Upper lobe of left lung (tissue), 6 donors: ENCODE measurements around the gene LMNTD2. TPM values are rescaled to one million over a fixed set of nuclear protein-coding genes. Genes with fewer than 3 reads are reported as not detected.

ENCODE experiments used
- ATAC-seq, 2 donors: fragments of 200-7000 bp; cut with Tn5 transposase; one replicate each; pipeline ENCODE4 v1.9.1; 2022; ENCODE audit warnings: mild to moderate bottlenecking in 2 of 2, moderate library complexity in 2 of 2; ENCODE audit not compliant: low FRiP score in 2 of 2
- DNase-seq, 2 donors: peaks; one replicate each; pipeline ENCODE4 v3.0.0-alpha.2; 2019 to 2020
- H3K27ac ChIP-seq, 4 donors: fragments of 200-600 bp; sonication (generic); one replicate each; pipeline ENCODE4 v1.5.1; 2016 to 2019
- H3K27me3 ChIP-seq, 4 donors: fragments of 200-600 bp; sonication (generic); one replicate each; pipeline ENCODE4 v1.5.1; 2017 to 2019
- H3K36me3 ChIP-seq, 4 donors: fragments of 200-600 bp; sonication (generic); one replicate each; pipeline ENCODE4 v1.5.1; 2016 to 2019
- H3K4me1 ChIP-seq, 4 donors: fragments of 200-600 bp; sonication (generic); one replicate each; pipeline ENCODE4 v1.5.1; 2018 to 2019
- H3K4me3 ChIP-seq, 4 donors: fragments of 200-600 bp; sonication (generic); one replicate each; pipeline ENCODE4 v1.5.1; 2017 to 2019; ENCODE audit warnings: mild to moderate bottlenecking in 2 of 4, moderate library complexity in 1 of 4
- H3K9me3 ChIP-seq, 4 donors: fragments of 200-600 bp; sonication (generic); one replicate each; pipeline ENCODE4 v1.5.1; 2018 to 2019
- CTCF ChIP-seq, 6 experiments: fragments of 450-650 bp in 4 of 6; fragments of 200-600 bp in 2 of 6; sonication (generic) in 2 of 6; IDR thresholded peaks; one replicate each; pipeline ENCODE4 v1.5.1; 2016 to 2019; ENCODE audit warnings: antibody characterized with exemption in 6 of 6
- EP300 ChIP-seq, 4 donors: sonication (generic); formaldehyde crosslinking; IDR thresholded peaks; one replicate each; pipeline ENCODE4 v1.5.1; 2017; ENCODE audit warnings: antibody characterized with exemption in 4 of 4, control low read depth in 2 of 4
- POLR2A ChIP-seq, 4 donors: fragments of 450-650 bp; IDR thresholded peaks; one replicate each; pipeline ENCODE4 v1.5.1; 2016 to 2017; ENCODE audit warnings: antibody characterized with exemption in 4 of 4, mild to moderate bottlenecking in 2 of 4
- POLR2AphosphoS5 ChIP-seq, 2 donors: sonication (generic); formaldehyde crosslinking; IDR thresholded peaks; one replicate each; pipeline ENCODE4 v1.5.1; 2017; ENCODE audit warnings: antibody characterized with exemption in 2 of 2
- WGBS, 2 donors: methylation state at CpG; one replicate each; pipeline ENCODE4 v1.1.5; 2017 to 2018; 5-methylcytosine and 5-hydroxymethylcytosine counted together
- total RNA-seq, 6 donors: library from RNA; depleted of rRNA in 4 of 6; stranded (reverse); fragments of >200 nt in 4 of 6; gene quantifications; one replicate each; pipeline versions ENCODE4 v1.1.0 to v1.2.1, GENCODE V29; 2016 to 2021
- donor health status: DM: no; HTN: no; CAD: no; lungs with moderate emphysema.
- donor health status: DM: no; HTN: yes; CAD: no; lungs with severe emphysema.

Gene LMNTD2
- total RNA-seq, 6 donors from 2014 or later: 4.6 to 32.5 (median 6.7) TPM

GRCh38 chr11:556662-557256 lies 3.8 kb downstream of the LMNTD2 start:
- Histone ChIP-seq H3K4me3 (no peak overlapping the region), H3K27ac (no peak overlapping the region), H3K36me3 (no peaks in the 10 kb centered on the region), H3K27me3 (peaks cover 1 to 22% (median 12%) of the 10 kb centered on the region in 4 donors), H3K9me3 (no peaks in the 10 kb centered on the region), H3K4me1 (peaks cover 32 to 47% (median 39%) of the 10 kb centered on the region in 4 donors)
- 63 to 76% methylated on average over 6 to 19 of the region's 22 CpGs for WGBS, 2 donors
- no peak for TF ChIP-seq EP300 (IDR thresholded peaks at IDR 0.05)
- no peak for TF ChIP-seq POLR2A (IDR thresholded peaks at IDR 0.05)
- TF ChIP-seq POLR2AphosphoS5 (IDR thresholded peaks at IDR 0.05): no peak
- TF ChIP-seq CTCF (IDR thresholded peaks at IDR 0.05): no peak
- DNase-seq: peak in 1 of 2 donors; percentile 78
- ATAC-seq: no peak

- 15 to 44% methylated on average over 21 to 26 of the region's 104 CpGs for WGBS, 2 donors
- ATAC-seq (no peak), DNase-seq (peak in 1 of 2 donors; percentile 88)
- Histone ChIP-seq H3K4me1 (peaks cover 26 to 39% (median 32%) of the 10 kb centered on the region in 4 donors), H3K4me3 (peak overlapping the region in 3 of 4 donors; percentile 38 to 56 (median 53)), H3K36me3 (no peaks in the 10 kb centered on the region), H3K27ac (no peak overlapping the region), H3K9me3 (no peaks in the 10 kb centered on the region), H3K27me3 (peaks cover 1 to 22% (median 12%) of the 10 kb centered on the region in 4 donors)
- TF ChIP-seq CTCF (IDR thresholded peaks at IDR 0.05) (peak in 1 of 6 experiments; percentile 4), POLR2A (IDR thresholded peaks at IDR 0.05) (no peak)
Measured at GRCh38 chr11:555780-556661, 4.5 kb downstream of the LMNTD2 start.

GRCh38 chr11:555227-555779 lies 5.2 kb downstream of the LMNTD2 start:
- peaks cover 1 to 22% (median 12%) of the 10 kb centered on the region in 4 donors for H3K27me3 ChIP-seq
- 2% methylated on average over 18 to 24 of the region's 57 CpGs for WGBS, 2 donors
- ATAC-seq (no peak), DNase-seq (no peak)
- H3K4me1 ChIP-seq: peaks cover 24 to 36% (median 30%) of the 10 kb centered on the region in 4 donors
- peak overlapping the region; percentile 22 to 56 (median 46) for H3K4me3 ChIP-seq
- H3K27ac ChIP-seq: peak overlapping the region in 2 of 4 donors; percentile 6 to 12
- TF ChIP-seq POLR2A (IDR thresholded peaks at IDR 0.05): peak in 1 of 4 donors; percentile 11
- no peak for TF ChIP-seq CTCF (IDR thresholded peaks at IDR 0.05)
- no peaks in the 10 kb centered on the region for H3K36me3 ChIP-seq
- H3K9me3 ChIP-seq: no peaks in the 10 kb centered on the region

GRCh38 chr11:554428-555226 lies 5.9 kb downstream of the LMNTD2 start:
- TF ChIP-seq EP300 (IDR thresholded peaks at IDR 0.05) (no peak), CTCF (IDR thresholded peaks at IDR 0.05) (peak; percentile 52 to 79 (median 68)), POLR2AphosphoS5 (IDR thresholded peaks at IDR 0.05) (no peak), POLR2A (IDR thresholded peaks at IDR 0.05) (no peak)
- ATAC-seq (peak; percentile 41 to 73), DNase-seq (peak; percentile 72 to 91)
- no peaks in the 10 kb centered on the region for H3K36me3 ChIP-seq
- WGBS, 2 donors: 21 to 25% methylated on average over 2 to 15 of the region's 60 CpGs
- no peaks in the 10 kb centered on the region for H3K9me3 ChIP-seq
- H3K4me3 ChIP-seq: peak overlapping the region in 3 of 4 donors; percentile 38 to 56 (median 53)
- H3K4me1 ChIP-seq: peaks cover 18 to 30% (median 23%) of the 10 kb centered on the region in 4 donors
- H3K27ac ChIP-seq: no peak overlapping the region
- H3K27me3 ChIP-seq: peaks cover 1 to 22% (median 9%) of the 10 kb centered on the region in 4 donors
